ENCODE results near the gene ARFIP1. TPM values are rescaled to one million over a fixed set of nuclear protein-coding genes. Genes with fewer than 3 reads are reported as not detected.
A peak's percentile ranks its signal among the peaks of the same experiment; 100 is the strongest.

Gene ARFIP1
- total and polyA plus RNA-seq, 2 of the 8 experiments (the other 6 are each of a cell fraction or from before 2014, with no cell fraction given): 13.5 to 38.0 TPM

DNA sequence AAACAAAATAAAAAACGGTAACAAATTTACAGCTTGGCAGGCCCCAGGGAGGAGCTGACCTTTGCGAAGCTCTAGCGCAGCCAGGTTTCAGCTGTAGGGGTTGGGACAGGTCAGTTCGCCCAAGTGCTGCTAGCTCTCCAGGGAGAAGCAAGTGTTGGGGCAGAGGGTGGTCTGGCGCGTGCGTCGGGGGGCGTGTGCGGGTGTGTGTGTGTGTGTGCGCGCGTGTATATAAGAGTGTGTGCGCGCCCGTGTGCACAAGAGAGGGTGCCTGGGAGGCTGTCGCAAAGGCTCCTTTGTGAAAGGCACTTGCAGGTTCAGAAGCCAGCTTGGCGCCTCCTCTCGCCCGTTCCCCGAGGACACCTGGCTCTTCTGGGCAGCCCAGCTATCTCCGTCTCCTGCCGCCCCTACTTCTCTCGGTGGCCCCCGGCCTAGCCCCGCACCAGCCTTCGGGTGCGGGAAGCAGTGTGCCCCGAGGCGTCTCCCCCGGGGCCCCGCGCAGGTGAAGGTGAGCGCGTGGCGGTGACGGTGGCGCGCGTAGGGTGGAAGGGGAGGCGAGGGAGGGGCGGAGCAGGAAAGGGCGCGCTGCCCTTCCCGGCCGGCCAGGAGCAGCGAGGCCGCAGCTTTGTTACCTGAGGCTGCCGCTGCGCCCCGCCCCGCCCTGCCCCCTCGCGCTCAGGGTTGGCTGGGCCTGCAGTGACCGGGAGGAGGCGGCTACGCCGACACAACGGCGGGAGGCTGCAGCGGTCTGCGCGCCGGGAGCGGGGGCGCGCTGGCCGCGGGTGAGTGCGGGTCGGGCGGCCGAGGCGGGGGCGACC is 156.1 kb downstream of the ARFIP1 start, which contains the start of gene FHDC1:
Gene FHDC1, plus strand, starts transcription at position 693 of the 815 bp plus-strand sequence. CDS start 6,735 bp downstream, outside the sequence.
- Histone ChIP-seq H3K79me1 (ENCODE audit: low read depth, low read length) (no peaks in the 10 kb centered on the region), H4K20me1 (replicated peaks in 1 of 2; ENCODE audit: control insufficient read depth in 1 of 2, insufficient read depth in 2 of 2, low read length in 2 of 2) (peaks cover 13 to 16% of the 10 kb centered on the region in 2 experiments), H3K4ac (replicated peaks; ENCODE audit: insufficient read length, low read depth, low read length) (no peak within 1 kb of the TSS), H4K8ac (ENCODE audit: extremely low read depth, insufficient read depth, low read length) (peak within 1 kb of the TSS; percentile 98), H3K27ac (ENCODE audit: low read depth, low read length) (peak within 1 kb of the TSS; percentile 92), H3K18ac (ENCODE audit: extremely low read depth, low read length) (peak within 1 kb of the TSS; percentile 91), H3K23ac (ENCODE audit: insufficient read length) (no peak within 1 kb of the TSS), H3K4me2 (ENCODE audit: insufficient read depth in 1 of 2, low read depth in 2 of 2, low read length in 2 of 2) (peak within 1 kb of the TSS; percentile 65 to 97), H2AK5ac (ENCODE audit: low read depth, low read length) (no peak within 1 kb of the TSS), H3K9me3 (ENCODE audit: insufficient read depth in 2 of 2, low read depth in 1 of 2, low read length in 1 of 2) (no peaks in the 10 kb centered on the region), H3K9ac (replicated peaks in 1 of 4; ENCODE audit: extremely low read depth in 1 of 4, low read depth in 3 of 4, low read length in 3 of 4) (peak within 1 kb of the TSS; percentile 67 to 89 (median 86)), H3K36me3 (ENCODE audit: control insufficient read depth in 2 of 4, insufficient read depth in 4 of 4, low read length in 3 of 4) (no peaks in the 10 kb centered on the region), H3K56ac (replicated peaks; ENCODE audit: insufficient read length, low read depth, low read length) (peak within 1 kb of the TSS; percentile 80), H2BK5ac (ENCODE audit: low read depth, low read length) (peak within 1 kb of the TSS; percentile 72; the same call in 1 of the 2 replicates), H2BK120ac (replicated peaks; ENCODE audit: low read depth, low read length) (peak within 1 kb of the TSS; percentile 55), H3K4me1 (replicated peaks in 1 of 4; ENCODE audit: control insufficient read depth in 3 of 4, insufficient read depth in 4 of 4, low read length in 3 of 4) (peaks cover 0 to 9% (median 5%) of the 10 kb centered on the region in 4 experiments; a peak in 6 of 7 replicates), H3K23me2 (ENCODE audit: low read depth, low read length) (peaks cover 2% of the 10 kb centered on the region; the same call in 1 of the 2 replicates), H3K27me3 (replicated peaks in 1 of 4; ENCODE audit: control insufficient read depth in 3 of 4, extremely low read depth in 1 of 4, insufficient read depth in 3 of 4, low read length in 3 of 4) (peaks cover 0 to 13% (median 5%) of the 10 kb centered on the region in 4 experiments; a peak in 3 of 7 replicates), H2BK20ac (ENCODE audit: low read length) (no peak within 1 kb of the TSS), H2AFZ (ENCODE audit: low read length) (peak within 1 kb of the TSS; percentile 42; the same call in 1 of the 2 replicates), H3K79me2 (ENCODE audit: control insufficient read depth in 1 of 2, insufficient read depth in 2 of 2, low read length in 2 of 2) (peaks cover 12 to 34% of the 10 kb centered on the region in 2 experiments), H2BK12ac (ENCODE audit: low read depth, low read length) (peak within 1 kb of the TSS; percentile 62; the same call in 1 of the 2 replicates), H3K14ac (ENCODE audit: insufficient read length) (no peak within 1 kb of the TSS), H4K91ac (replicated peaks; ENCODE audit: insufficient read length, low read length) (peak within 1 kb of the TSS; percentile 17), H2BK15ac (ENCODE audit: low read length) (no peak within 1 kb of the TSS), H3K4me3 (ENCODE audit: extremely low read depth in 1 of 4, insufficient read depth in 2 of 4, low read depth in 3 of 4, low read length in 4 of 4) (peak within 1 kb of the TSS; percentile 79 to 97 (median 82)), H4K5ac (ENCODE audit: insufficient read length, low read depth, low read length) (peak within 1 kb of the TSS; percentile 97)
- WGBS, 2 experiments (ENCODE audit: extremely low coverage in 1 of 2, insufficient coverage in 1 of 2, insufficient read length in 1 of 2, insufficient replicate concordance in 2 of 2, low coverage in 1 of 2, low lambda C conversion rate in 2 of 2, missing lambda C conversion rate in 1 of 2): 1% methylated on average over 38 of the region's 75 CpGs; no CpG with 5 or more reads in 1 of the 2 experiments
- DNase-seq (ENCODE audit: low read depth in 1 of 2, low spot score in 2 of 2): peak in 1 of 2 experiments; percentile 89
- ChIA-PET CTCF (ENCODE audit: partially characterized antibody) (interaction anchor here (0.7 to 6.6 kb wide), 32 partner anchors 8 to 829 kb away, joined by 3 to 35 read pairs (median 3); no protein-coding TSS in a partner anchor), POLR2A (ENCODE audit: partially characterized antibody) (interaction anchor here (0.6 to 6.6 kb wide), 13 partner anchors 9 to 530 kb away, joined by 3 to 61 read pairs (median 4); partner anchors contain the start of gene TMEM131L)
- FAIRE-seq: no peak
- TF ChIP-seq SP2 (IDR thresholded peaks at IDR 0.05; ENCODE audit: low read length) (no peak), TEAD4 (IDR thresholded peaks at IDR 0.05; ENCODE audit: low read depth, low read length) (0 out of 2 replicates have a peak, but pooled peaks have one; percentile 14), MAFK (IDR thresholded peaks at IDR 0.05; ENCODE audit: low read depth, low read length) (no peak), NRF1 (IDR thresholded peaks at IDR 0.05; ENCODE audit: low read depth, low read length) (no peak), CHD1 (IDR thresholded peaks at IDR 0.05; ENCODE audit: low read depth, low read length) (no peak), SP1 (IDR thresholded peaks at IDR 0.05; ENCODE audit: low read depth, low read length) (no peak), ZNF274 (IDR thresholded peaks at IDR 0.05; ENCODE audit: borderline replicate concordance, extremely low read depth, low read length) (no peak), SUZ12 (IDR thresholded peaks at IDR 0.05; ENCODE audit: low read length) (no peak), RBBP5 (IDR thresholded peaks at IDR 0.05; ENCODE audit: borderline replicate concordance, low read depth, low read length) (peak; percentile 70; the same call in 1 of the 2 replicates), USF2 (IDR thresholded peaks at IDR 0.05; ENCODE audit: low read length) (no peak)
